SW 1271 (cell line): ENCODE results near the gene PEX14.
"Not testable (repeated sequence)": the region's sequence is repeated elsewhere in the genome, so short reads cannot be mapped to it uniquely, and the experiment has no call there.

ENCODE experiments used
- DNase-seq, 2 experiments: peaks; one replicate each; lab custom pipeline; 2025; lab: John Stamatoyannopoulos, UW

Gene PEX14

GRCh38 chr1:10450836-10451235 lies 23.9 kb upstream of the PEX14 start:
- no peak for DNase-seq

GRCh38 chr1:10451287-10451686 lies 23.5 kb upstream of the PEX14 start:
- no peak for DNase-seq

DNA sequence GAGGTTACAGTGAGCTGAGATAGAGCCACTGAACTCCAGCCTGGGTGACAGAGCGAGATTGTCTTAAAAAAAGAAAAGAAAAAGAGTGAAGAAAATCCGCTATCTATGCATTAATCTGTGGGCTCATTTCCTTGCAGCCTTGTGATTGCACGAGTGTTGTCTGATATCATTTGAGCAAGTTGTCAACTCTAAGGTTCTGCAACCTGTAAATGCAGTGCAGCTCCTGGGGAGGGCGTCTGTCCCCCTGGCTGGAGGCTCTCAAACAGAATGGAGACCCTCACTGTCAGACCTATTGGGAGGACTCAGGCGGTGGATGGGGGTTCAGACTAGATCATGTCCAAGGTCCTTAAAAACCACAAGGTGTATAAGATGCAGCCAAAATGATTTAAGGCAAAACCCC lies 18.7 kb upstream of the PEX14 start:
- DNase-seq = no peak

DNA sequence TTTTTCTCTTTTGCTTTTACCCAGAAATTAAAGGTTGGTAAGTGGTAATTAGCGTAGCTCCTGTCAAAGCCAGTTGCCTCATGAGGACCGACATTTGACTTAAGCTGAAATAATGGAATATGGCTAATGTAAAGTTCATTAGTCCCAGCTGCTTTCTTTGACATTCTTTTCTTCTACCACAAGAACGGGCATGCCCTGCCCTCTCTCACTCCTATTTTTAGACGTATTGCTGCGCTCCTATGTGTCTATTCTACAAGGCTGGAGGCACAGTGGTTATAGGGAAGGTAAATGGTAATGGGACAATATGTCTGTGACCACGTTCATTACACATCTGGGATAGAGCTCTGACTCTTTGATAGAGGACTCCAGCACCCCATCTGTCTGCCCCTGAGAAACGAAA lies 18.1 kb upstream of the PEX14 start:
- no peak for DNase-seq

GRCh38 chr1:10457462-10457861 lies 17.3 kb upstream of the PEX14 start:
- not testable (repeated sequence) for DNase-seq

DNA sequence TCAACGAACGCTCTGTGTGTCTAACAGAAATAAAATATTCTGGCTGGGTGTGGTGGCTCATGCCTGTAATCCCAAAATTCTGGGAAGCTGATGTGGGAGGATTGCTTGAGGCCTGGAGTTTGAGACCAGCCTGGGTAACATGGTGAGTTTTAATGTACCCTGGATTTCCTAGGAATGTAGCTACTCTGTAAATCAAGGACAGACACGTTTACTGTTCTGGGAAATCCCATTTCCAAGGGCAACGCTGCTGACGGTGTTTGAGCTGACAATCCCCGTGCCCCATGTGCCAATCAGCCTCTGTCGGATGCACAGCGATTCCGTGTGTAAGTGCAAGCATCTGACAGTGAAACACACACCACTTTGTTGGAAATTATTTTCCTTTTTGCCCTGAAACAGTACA lies 16.9 kb upstream of the PEX14 start:
- DNase-seq = no peak

GRCh38 chr1:10459184-10459583 lies 15.6 kb upstream of the PEX14 start:
- peak in 1 of 2 experiments; percentile 22 for DNase-seq

DNA sequence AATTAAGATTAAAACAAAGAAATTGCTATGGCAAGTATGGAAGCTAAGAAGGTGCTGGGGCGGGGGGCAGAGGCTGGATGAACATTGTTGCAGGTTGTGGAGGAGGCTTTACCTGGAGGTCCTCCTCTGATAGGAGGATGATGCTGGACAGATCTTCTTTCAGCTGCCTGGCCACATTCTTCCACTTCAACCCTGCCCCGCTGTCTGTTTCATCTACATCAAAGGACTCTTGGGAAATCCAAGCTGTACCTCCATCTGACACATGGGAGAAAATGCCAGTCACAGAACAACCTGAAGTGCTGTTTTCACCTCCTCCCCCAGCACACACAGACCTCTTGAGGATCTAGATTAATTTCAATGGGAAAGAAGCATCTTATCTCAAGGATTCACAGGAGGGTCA lies 7.7 kb upstream of the PEX14 start:
- no peak for DNase-seq

GRCh38 chr1:10470043-10470442 lies 4.7 kb upstream of the PEX14 start:
- no peak for DNase-seq

DNA sequence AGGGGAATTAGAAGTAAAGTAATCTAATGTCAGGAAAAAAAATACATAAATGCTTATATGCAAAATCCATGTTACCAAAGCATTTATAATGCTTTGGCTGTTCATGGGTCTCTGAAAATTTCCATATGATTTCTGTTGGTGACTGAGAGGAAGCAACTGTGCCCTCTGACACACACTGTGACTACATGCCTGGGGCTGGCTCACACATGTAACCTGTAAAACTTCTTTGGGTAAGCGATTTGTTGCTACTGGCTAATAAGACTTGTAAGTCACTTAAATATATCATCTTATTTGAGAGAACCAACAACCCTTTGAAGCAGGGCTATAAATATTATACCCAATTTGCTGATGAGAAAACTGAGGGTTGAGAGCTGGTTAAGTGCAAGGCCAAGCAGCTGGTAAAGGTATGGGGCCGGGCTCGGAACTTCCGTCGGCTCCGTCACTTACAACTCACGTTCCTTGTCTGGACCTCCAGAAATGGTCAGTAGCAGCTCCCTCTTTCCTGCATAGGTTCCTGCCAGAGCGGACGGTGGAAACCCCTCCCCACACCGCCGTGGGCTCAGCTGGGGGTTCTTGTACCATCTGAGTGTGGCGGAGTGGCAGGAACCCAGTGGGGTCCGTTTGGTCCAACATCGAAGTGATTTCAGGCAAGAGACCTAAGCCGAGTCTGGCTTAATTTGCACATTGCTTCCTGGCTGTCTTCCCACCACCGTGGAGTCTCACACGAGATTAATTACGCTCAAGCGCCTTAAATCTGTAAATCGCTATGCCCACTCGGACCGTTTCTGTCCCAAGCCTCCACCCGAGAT lies 3.1 kb upstream of the PEX14 start:
- no peak for DNase-seq

- peak; percentile 75 to 94 for DNase-seq
Measured at GRCh38 chr1:10472220-10473144, 2.3 kb upstream of the PEX14 start, which contains the start of gene DFFA. DFFA (minus strand) TSS chr1:10472529; CDS start chr1:10472458, 71 bp downstream.

DNA sequence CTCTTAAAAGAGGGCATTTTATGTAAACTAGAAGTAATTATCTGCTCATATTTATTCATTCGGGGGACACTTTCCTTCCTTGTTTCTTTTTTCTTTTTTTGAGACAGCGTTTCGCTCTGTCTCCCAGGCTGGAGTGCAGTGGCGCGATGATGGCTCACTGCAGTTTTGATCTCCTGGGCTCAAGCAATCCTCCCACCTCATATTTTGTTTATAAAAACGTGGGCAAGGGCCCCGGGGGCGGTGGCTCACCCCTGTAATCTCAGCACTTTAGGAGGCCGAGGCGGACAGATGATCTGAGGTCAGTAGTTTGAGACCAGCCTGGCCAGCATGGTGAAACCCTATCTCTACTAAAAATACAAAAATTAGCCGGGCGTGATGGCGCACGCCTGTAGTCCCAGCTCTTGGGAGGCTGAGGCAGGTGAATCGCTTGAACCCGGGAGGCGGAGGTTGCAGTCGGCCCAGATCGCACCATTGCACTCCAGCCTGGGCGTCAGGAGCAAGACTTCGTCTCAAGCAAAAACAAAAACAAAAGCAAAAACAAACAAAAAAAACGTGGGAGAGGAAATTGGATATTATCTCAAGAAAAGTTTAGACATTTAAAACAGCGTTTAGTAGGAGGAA lies 1.5 kb upstream of the PEX14 start:
- DNase-seq = no peak

- not testable (repeated sequence) for DNase-seq
Measured at GRCh38 chr1:10474309-10474612, 489 bp upstream of the PEX14 start.

DNA sequence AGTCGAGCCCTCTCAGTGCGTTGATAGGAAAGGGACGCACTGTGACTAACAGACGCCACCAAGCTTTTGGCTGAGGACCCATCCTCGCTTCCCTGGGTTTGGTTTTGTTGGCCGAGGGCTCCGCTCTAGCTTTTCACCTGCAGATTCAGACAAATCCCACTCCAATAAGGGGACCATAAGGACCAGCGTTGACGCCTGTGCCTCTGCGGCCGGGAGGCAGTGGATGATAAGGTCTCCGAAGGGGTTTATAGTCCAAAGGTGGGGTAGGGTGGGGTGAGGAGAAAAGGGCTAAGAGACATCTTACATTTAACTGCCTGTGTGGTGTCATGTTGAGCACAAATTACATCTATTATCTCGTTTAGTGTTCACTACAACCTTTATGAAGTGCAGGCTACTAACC lies 760 bp downstream of the PEX14 start:
- no peak for DNase-seq

DNA sequence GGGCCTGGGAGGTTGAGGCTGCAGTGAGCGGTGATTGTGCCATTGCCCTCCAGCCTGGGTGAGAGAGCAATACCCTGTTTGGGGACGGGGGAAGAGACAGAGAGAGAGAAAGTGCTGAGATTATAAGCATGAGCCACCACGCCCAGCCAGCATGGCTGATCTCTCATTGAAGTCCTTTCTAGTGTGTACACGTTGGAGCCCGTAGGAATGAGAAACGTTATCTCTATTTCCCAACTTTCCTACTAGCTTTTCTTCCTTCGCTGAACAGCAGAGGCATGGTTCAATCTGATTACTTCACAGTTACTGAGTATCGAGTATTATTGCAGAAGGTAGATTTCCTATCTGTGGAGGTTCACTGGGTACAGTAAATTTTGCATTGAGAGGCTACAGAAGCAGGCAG lies 4.5 kb downstream of the PEX14 start:
- no peak for DNase-seq

GRCh38 chr1:10480614-10481013 lies 5.9 kb downstream of the PEX14 start:
- DNase-seq = no peak

- DNase-seq = no peak
Measured at GRCh38 chr1:10484521-10484920, 9.8 kb downstream of the PEX14 start.

DNA sequence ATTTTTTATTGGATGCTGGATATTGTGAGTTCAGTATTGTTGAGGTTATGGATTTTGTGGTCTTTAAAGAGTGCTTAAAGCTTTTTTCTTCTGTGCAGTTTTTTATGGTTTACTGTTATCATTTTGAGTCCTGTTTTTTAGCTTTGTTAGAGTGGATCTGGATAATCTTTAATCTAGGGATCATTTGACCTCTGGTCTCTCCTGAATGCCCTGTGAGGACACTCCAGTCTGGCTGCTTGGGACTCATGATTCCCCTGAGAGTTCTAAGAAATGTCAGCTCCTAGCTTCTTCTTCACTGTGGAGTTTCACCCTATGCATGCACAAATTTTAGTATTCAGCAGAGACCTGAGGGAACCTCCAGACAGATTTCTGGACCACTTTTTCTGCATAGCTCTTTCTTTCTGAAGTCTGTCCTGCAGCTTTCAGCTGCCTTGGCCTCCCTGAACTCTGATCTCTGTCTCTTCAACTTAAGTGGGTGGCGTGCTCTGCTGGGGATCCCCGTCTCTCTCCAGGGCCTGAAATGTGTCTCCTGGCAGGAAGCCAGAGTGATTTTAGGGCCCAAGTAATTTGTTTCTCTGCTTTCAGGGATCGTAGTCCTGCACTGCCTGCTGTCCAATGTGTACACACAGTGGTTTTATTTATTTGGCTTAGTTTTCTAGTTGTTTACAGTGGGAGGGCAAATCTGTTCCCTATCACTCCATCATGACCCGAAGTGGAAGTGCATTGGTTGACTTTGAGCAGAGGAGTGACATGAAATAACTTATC lies 14.7 kb downstream of the PEX14 start:
- DNase-seq = no peak

GRCh38 chr1:10490286-10490970 lies 15.7 kb downstream of the PEX14 start:
- DNase-seq = no peak

DNA sequence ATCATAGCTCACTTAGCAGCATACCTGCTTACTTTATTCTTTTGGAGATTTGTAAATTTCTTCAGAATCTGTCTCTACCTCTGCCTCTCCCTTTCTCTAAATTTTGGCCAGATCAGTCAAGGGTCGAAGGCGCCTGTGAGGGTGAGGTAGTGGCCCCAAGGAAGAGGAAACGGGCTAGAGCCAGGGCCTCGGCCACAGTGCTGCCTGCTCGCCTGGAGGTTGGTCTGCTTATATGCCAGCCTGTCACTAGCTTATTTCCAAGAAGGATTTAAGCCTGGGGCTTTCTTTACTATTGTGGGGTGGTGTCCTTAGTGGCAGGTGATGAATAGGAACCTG lies 19.6 kb downstream of the PEX14 start:
- no peak for DNase-seq

DNA sequence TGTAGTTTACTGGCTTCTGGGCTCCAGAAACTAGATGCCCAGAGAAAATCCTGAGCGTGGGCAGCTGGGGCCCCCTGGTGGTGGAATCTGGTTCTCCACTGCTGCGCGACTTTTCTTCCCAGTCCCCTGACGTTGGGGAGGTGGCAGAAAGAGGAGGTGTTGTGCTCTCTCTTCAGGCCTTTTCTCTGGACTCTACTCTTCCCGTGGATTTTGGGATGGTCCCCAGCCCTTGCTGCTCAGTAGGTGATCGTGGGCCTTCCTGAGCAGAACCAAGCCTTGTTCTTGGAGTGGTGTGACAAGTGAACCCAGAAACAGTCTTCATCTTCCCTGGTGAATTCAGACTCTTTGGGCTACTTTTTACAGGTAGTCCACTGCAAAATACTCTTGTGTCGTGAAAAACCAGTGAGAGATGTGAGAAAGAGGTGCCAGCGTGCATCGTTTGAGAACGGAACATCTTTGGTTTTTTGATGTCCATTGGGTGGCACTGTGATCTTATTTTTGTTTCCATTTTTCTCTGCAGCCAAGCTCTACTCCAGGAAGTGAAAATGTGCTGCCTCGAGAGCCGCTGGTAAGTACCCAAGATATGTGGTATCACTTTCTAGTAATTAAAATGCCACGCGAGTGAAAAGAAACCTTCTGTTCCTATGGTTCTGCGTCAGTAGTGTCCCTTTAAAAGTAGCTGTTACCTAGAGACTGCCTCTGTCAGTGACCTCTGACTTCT lies 20.2 kb downstream of the PEX14 start:
- peak in 1 of 2 experiments; percentile 36 for DNase-seq
